Measurements from ENCODE around the gene BMERB1.
A peak's percentile ranks its signal among the peaks of the same experiment; 100 is the strongest.
"Not testable (repeated sequence)": the region's sequence is repeated elsewhere in the genome, so short reads cannot be mapped to it uniquely, and the experiment has no call there.

Gene BMERB1

GRCh38 chr16:15548482-15548891 lies 114.1 kb downstream of the BMERB1 start:
- no peak for DNase-seq (ENCODE audit: extremely low read depth in 1 of 2, low read depth in 1 of 2)

- DNase-seq (ENCODE audit: extremely low read depth in 1 of 2, low read depth in 1 of 2), result peak in 1 of 2 donors; percentile 2
Observed at GRCh38 chr16:15552507-15552906, 118.1 kb downstream of the BMERB1 start.

GRCh38 chr16:15553313-15554088 lies 119.1 kb downstream of the BMERB1 start:
- peak in 1 of 2 donors; percentile 44 for DNase-seq (ENCODE audit: extremely low read depth in 1 of 2, low read depth in 1 of 2)

GRCh38 chr16:15556130-15556529 lies 121.7 kb downstream of the BMERB1 start:
- DNase-seq (ENCODE audit: extremely low read depth in 1 of 2, low read depth in 1 of 2), result no peak

- no peak for DNase-seq (ENCODE audit: extremely low read depth in 1 of 2, low read depth in 1 of 2)
Observed at GRCh38 chr16:15557258-15557657, 122.9 kb downstream of the BMERB1 start.

GRCh38 chr16:15559176-15559575 lies 124.8 kb downstream of the BMERB1 start:
- DNase-seq (ENCODE audit: extremely low read depth in 1 of 2, low read depth in 1 of 2), result no peak

GRCh38 chr16:15564604-15565339 lies 130.4 kb downstream of the BMERB1 start:
- no peak for DNase-seq (ENCODE audit: extremely low read depth in 1 of 2, low read depth in 1 of 2)

- no peak for DNase-seq (ENCODE audit: extremely low read depth in 1 of 2, low read depth in 1 of 2)
Observed at GRCh38 chr16:15566095-15566494, 131.7 kb downstream of the BMERB1 start.

- no peak for DNase-seq (ENCODE audit: extremely low read depth in 1 of 2, low read depth in 1 of 2)
Observed at GRCh38 chr16:15567823-15568222, 133.4 kb downstream of the BMERB1 start.

- DNase-seq (ENCODE audit: extremely low read depth in 1 of 2, low read depth in 1 of 2), result not testable (repeated sequence)
Observed at GRCh38 chr16:15570666-15571065, 136.3 kb downstream of the BMERB1 start.

- no peak for DNase-seq (ENCODE audit: extremely low read depth in 1 of 2, low read depth in 1 of 2)
Observed at GRCh38 chr16:15571557-15571956, 137.2 kb downstream of the BMERB1 start.

- DNase-seq (ENCODE audit: extremely low read depth in 1 of 2, low read depth in 1 of 2), result peak in 1 of 2 donors; percentile 24
Observed at GRCh38 chr16:15572329-15573001, 138.1 kb downstream of the BMERB1 start.

- DNase-seq (ENCODE audit: extremely low read depth in 1 of 2, low read depth in 1 of 2), result no peak
Observed at GRCh38 chr16:15573274-15573895, 139.0 kb downstream of the BMERB1 start.

- DNase-seq (ENCODE audit: extremely low read depth in 1 of 2, low read depth in 1 of 2), result not testable (repeated sequence)
Observed at GRCh38 chr16:15573896-15574613, 139.7 kb downstream of the BMERB1 start.

GRCh38 chr16:15574614-15574948 lies 140.2 kb downstream of the BMERB1 start:
- no peak for DNase-seq (ENCODE audit: extremely low read depth in 1 of 2, low read depth in 1 of 2)

- no peak for DNase-seq (ENCODE audit: extremely low read depth in 1 of 2, low read depth in 1 of 2)
Observed at GRCh38 chr16:15575293-15576049, 141.1 kb downstream of the BMERB1 start.

- no peak for DNase-seq (ENCODE audit: extremely low read depth in 1 of 2, low read depth in 1 of 2)
Observed at GRCh38 chr16:15576960-15577958, 142.9 kb downstream of the BMERB1 start.

- no peak for DNase-seq (ENCODE audit: extremely low read depth in 1 of 2, low read depth in 1 of 2)
Observed at GRCh38 chr16:15578824-15579223, 144.4 kb downstream of the BMERB1 start.
